ENCODE measurements around the gene BNIPL. TPM values are rescaled to one million over a fixed set of nuclear protein-coding genes. Genes with fewer than 3 reads are reported as not detected.

Gene BNIPL
- total and polyA plus RNA-seq, 2 of the 13 experiments (the other 11 are each of a cell fraction or from before 2014, with no cell fraction given): 0.40 to 1.1 TPM

GRCh38 chr1:150997126-150997872 is 39.1 kb upstream of the BNIPL start:
- H3K9ac ChIP-seq (ENCODE audit: insufficient read depth, low read depth, low read length): no peak overlapping the region
- in situ Hi-C loops (cut with HindIII; ENCODE audit: extremely low pct_ligation_motif_present, low pct_unique_long_range_greater_than_20kb): no loop called here
- no peaks in the 10 kb centered on the region for H3K9me3 ChIP-seq (ENCODE audit: low read length)
- no peaks in the 10 kb centered on the region for H3K27me3 ChIP-seq (ENCODE audit: control insufficient read depth in 1 of 2, insufficient read depth in 2 of 2, low read length in 2 of 2)
- no peak overlapping the region for H3K4me2 ChIP-seq (ENCODE audit: low read depth, low read length)
- peaks cover 31% of the 10 kb centered on the region for H3K4me1 ChIP-seq (ENCODE audit: insufficient read depth, low read length)
- peaks cover 12 to 34% of the 10 kb centered on the region in 2 experiments; a peak in 4 of 5 replicates for H3K36me3 ChIP-seq (replicated peaks in 1 of 2; ENCODE audit: control insufficient read depth in 1 of 2, insufficient read depth in 2 of 2, low read length in 2 of 2)
- ChIA-PET CTCF (ENCODE audit: low intra/inter-chr PET ratio, low total read pairs) (no interaction called here), POLR2A (interaction anchor here (0.6 to 5.6 kb wide), 4 partner anchors 9 to 18 kb away, joined by 3 to 55 read pairs (median 28); partner anchors contain the start of genes ANXA9 and MINDY1)
- ATAC-seq: no peak
- 92% methylated on average over 9 of the region's 20 CpGs for WGBS (ENCODE audit: low lambda C conversion rate)
- intact Hi-C loops (cut with micrococcal nuclease; ENCODE audit: unreplicated experiment): no loop called here
- H3K27ac ChIP-seq (ENCODE audit: extremely low read length, insufficient read depth, low read length): no peak overlapping the region
- no peak for DNase-seq (ENCODE audit: low spot score)
- H3K79me2 ChIP-seq (ENCODE audit: insufficient read depth, low read length): no peaks in the 10 kb centered on the region
- no TSS peak for BruUV-seq (replicated peaks)
- no peak for FAIRE-seq
- H3K4me3 ChIP-seq (replicated peaks in 1 of 3; ENCODE audit: insufficient read depth in 1 of 3, low read depth in 2 of 3, low read length in 3 of 3): no peak overlapping the region
- H4K20me1 ChIP-seq (ENCODE audit: insufficient read depth, low read length): no peaks in the 10 kb centered on the region
- no peak overlapping the region for H2AFZ ChIP-seq (ENCODE audit: low read length)
- 0 out of 2 replicates have a peak, but pooled peaks have one; percentile 48 for TF ChIP-seq RBFOX2 (IDR thresholded peaks at IDR 0.05; ENCODE audit: low read depth, low read length)
- TF ChIP-seq AGO2 (optimal IDR thresholded peaks at IDR 0.05; ENCODE audit: low read depth, low read length): peak; percentile 60
- no peak for TF ChIP-seq ARID5B (CRISPR knock-in tag; IDR thresholded peaks at IDR 0.05)
